Breast epithelium (tissue), 4 donors: ENCODE measurements around the gene TMCO5A. TPM values are rescaled to one million over a fixed set of nuclear protein-coding genes. Genes with fewer than 3 reads are reported as not detected.

Experiments used
- DNase-seq, 2 donors: peaks; one replicate each; pipeline ENCODE4 v3.0.0-alpha.2; 2019; ENCODE audit warnings: low spot score in 2 of 2
- H3K27ac ChIP-seq, 2 donors: fragments of 200-600 bp; sonication (generic) in 1 of 2; one replicate each; pipeline ENCODE4 v1.5.1; 2016 to 2019; ENCODE audit warnings: mild to moderate bottlenecking in 1 of 2
- H3K27me3 ChIP-seq, 2 donors: fragments of 200-600 bp; sonication (generic) in 1 of 2; one replicate each; pipeline versions ENCODE4 v1.5.1 to v1.6.0; 2017 to 2019; ENCODE audit warnings: control low read depth in 1 of 2, mild to moderate bottlenecking in 1 of 2
- H3K36me3 ChIP-seq: fragments of 200-600 bp; one replicate; pipeline ENCODE4 v1.5.1; 2019
- H3K4me1 ChIP-seq, 2 donors: fragments of 200-600 bp; sonication (generic); one replicate each; pipeline ENCODE4 v1.5.1; 2016 to 2019; ENCODE audit warnings: control low read depth in 1 of 2
- H3K4me3 ChIP-seq, 3 donors: fragments of 200-600 bp; sonication (generic); 1 replicate in 2 of 3; 2 replicates in 1 of 3; pipeline ENCODE4 v1.5.1; 2016 to 2019; ENCODE audit warnings: mild to moderate bottlenecking in 3 of 3, moderate library complexity in 2 of 3
- H3K9me3 ChIP-seq, 2 donors: fragments of 200-600 bp; sonication (generic) in 1 of 2; one replicate each; pipeline ENCODE4 v1.5.1; 2016 to 2019; ENCODE audit warnings: control low read depth in 1 of 2
- POLR2A ChIP-seq: fragments of 450-650 bp; IDR thresholded peaks from one replicate; pipeline ENCODE4 v1.6.1; 2016; ENCODE audit warnings: antibody characterized with exemption, mild to moderate bottlenecking, moderate library complexity
- POLR2AphosphoS5 ChIP-seq, 3 donors: sonication (generic); formaldehyde crosslinking; IDR thresholded peaks; one replicate each; pipeline ENCODE4 v1.6.1; 2017; ENCODE audit warnings: antibody characterized with exemption in 3 of 3
- intact Hi-C: fragments of 100-400 bp; cut with DNase I; formaldehyde crosslinking; loops from one replicate; pipeline ENCODE4 v1.15.1; 2023; ENCODE audit warnings: low total_unique reads
- total RNA-seq, 3 donors: library from RNA; depleted of rRNA; stranded (reverse); fragments of >200 nt; gene quantifications; one replicate each; pipeline ENCODE4 v1.1.0, GENCODE V29; 2016
- TF ChIP-seq, protein P1 (sequence below), 3 donors: fragments of 450-650 bp; IDR thresholded peaks; one replicate each; pipeline ENCODE4 v1.5.1; 2016 to 2017; ENCODE audit warnings: antibody characterized with exemption in 3 of 3, mild to moderate bottlenecking in 3 of 3, moderate library complexity in 3 of 3

Gene TMCO5A
- total RNA-seq, 3 donors from 2014 or later, result not detected

GRCh38 chr15:37898362-37898761 is 36.1 kb upstream of the TMCO5A start:
- Histone ChIP-seq H3K36me3 (no peaks in the 10 kb centered on the region), H3K9me3 (no peaks in the 10 kb centered on the region), H3K27me3 (no peaks in the 10 kb centered on the region), H3K4me3 (no peak overlapping the region), H3K27ac (no peak overlapping the region), H3K4me1 (no peaks in the 10 kb centered on the region)
- TF ChIP-seq POLR2A (no peak), POLR2AphosphoS5 (IDR thresholded peaks at IDR 0.05) (no peak)
- TF ChIP-seq, protein P1, sequence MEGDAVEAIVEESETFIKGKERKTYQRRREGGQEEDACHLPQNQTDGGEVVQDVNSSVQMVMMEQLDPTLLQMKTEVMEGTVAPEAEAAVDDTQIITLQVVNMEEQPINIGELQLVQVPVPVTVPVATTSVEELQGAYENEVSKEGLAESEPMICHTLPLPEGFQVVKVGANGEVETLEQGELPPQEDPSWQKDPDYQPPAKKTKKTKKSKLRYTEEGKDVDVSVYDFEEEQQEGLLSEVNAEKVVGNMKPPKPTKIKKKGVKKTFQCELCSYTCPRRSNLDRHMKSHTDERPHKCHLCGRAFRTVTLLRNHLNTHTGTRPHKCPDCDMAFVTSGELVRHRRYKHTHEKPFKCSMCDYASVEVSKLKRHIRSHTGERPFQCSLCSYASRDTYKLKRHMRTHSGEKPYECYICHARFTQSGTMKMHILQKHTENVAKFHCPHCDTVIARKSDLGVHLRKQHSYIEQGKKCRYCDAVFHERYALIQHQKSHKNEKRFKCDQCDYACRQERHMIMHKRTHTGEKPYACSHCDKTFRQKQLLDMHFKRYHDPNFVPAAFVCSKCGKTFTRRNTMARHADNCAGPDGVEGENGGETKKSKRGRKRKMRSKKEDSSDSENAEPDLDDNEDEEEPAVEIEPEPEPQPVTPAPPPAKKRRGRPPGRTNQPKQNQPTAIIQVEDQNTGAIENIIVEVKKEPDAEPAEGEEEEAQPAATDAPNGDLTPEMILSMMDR (IDR thresholded peaks at IDR 0.05), result no peak
- no peak for DNase-seq
- intact Hi-C loops, result loop anchor here (10.0 kb wide), 1 partner anchor 1014 kb away; no protein-coding TSS in a partner anchor

- TF ChIP-seq POLR2AphosphoS5 (IDR thresholded peaks at IDR 0.05), result no peak
- TF ChIP-seq, protein P1 (IDR thresholded peaks at IDR 0.05), result no peak
- no peak for TF ChIP-seq POLR2A
- Histone ChIP-seq H3K27me3 (no peaks in the 10 kb centered on the region), H3K27ac (no peak overlapping the region), H3K36me3 (no peaks in the 10 kb centered on the region), H3K4me3 (no peak overlapping the region), H3K9me3 (no peaks in the 10 kb centered on the region), H3K4me1 (no peaks in the 10 kb centered on the region)
- no peak for DNase-seq
- intact Hi-C loops, result no loop called here
Observed at GRCh38 chr15:37900326-37901221, 33.9 kb upstream of the TMCO5A start.

GRCh38 chr15:37902126-37902525 is 32.3 kb upstream of the TMCO5A start:
- Histone ChIP-seq H3K27ac (no peak overlapping the region), H3K27me3 (no peaks in the 10 kb centered on the region), H3K36me3 (no peaks in the 10 kb centered on the region), H3K4me3 (no peak overlapping the region), H3K9me3 (no peaks in the 10 kb centered on the region), H3K4me1 (no peaks in the 10 kb centered on the region)
- TF ChIP-seq, protein P1 (IDR thresholded peaks at IDR 0.05), result no peak
- no peak for TF ChIP-seq POLR2A
- TF ChIP-seq POLR2AphosphoS5 (IDR thresholded peaks at IDR 0.05), result no peak
- no peak for DNase-seq
- intact Hi-C loops, result no loop called here

- TF ChIP-seq POLR2AphosphoS5 (IDR thresholded peaks at IDR 0.05), result no peak
- TF ChIP-seq, protein P1 (IDR thresholded peaks at IDR 0.05), result no peak
- TF ChIP-seq POLR2A, result no peak
- Histone ChIP-seq H3K9me3 (no peaks in the 10 kb centered on the region), H3K27me3 (no peaks in the 10 kb centered on the region), H3K36me3 (no peaks in the 10 kb centered on the region), H3K27ac (no peak overlapping the region), H3K4me1 (no peaks in the 10 kb centered on the region), H3K4me3 (no peak overlapping the region)
- DNase-seq, result no peak
- intact Hi-C loops, result no loop called here
Observed at GRCh38 chr15:37903919-37904625, 30.4 kb upstream of the TMCO5A start.

GRCh38 chr15:37907136-37907535 is 27.3 kb upstream of the TMCO5A start:
- H3K4me3 ChIP-seq, result no peak overlapping the region
- intact Hi-C loops, result no loop called here
- no peak for TF ChIP-seq POLR2A
- TF ChIP-seq, protein P1 (IDR thresholded peaks at IDR 0.05), result no peak
- no peak for TF ChIP-seq POLR2AphosphoS5 (IDR thresholded peaks at IDR 0.05)
- no peaks in the 10 kb centered on the region for H3K9me3 ChIP-seq
- no peak overlapping the region for H3K27ac ChIP-seq
- no peak for DNase-seq
- H3K4me1 ChIP-seq, result no peaks in the 10 kb centered on the region
- H3K27me3 ChIP-seq, result no peaks in the 10 kb centered on the region
- no peaks in the 10 kb centered on the region for H3K36me3 ChIP-seq
